ENCODE data around the gene PDE4C. TPM values are rescaled to one million over a fixed set of nuclear protein-coding genes. Genes with fewer than 3 reads are reported as not detected.

The PDE4C gene
- total and polyA plus RNA-seq, 2 donors (not counting 1 experiment from before 2014, with no cell fraction given) = 0.35 to 2.0 TPM

DNA sequence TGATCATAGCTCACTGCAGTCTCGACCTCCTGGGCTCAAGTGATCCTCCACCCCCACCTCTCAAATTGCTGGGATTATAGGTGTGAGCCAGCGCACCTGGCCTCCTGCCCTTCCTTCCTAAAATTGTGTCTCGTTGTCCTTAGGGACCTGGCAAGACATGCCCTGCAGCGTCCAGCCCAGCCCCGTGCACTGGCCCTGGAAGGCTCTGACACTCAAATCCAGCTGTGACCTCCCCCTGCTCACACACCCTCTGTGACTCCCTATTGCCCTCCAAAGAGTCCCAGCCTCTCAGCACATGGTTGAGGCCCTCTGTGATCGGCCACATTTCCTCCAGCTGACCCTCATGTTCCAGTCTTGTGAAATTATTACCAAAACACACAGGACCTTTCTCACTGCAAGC lies 28.3 kb downstream of the PDE4C start:
- Histone ChIP-seq H3K9me3 (ENCODE audit: control insufficient read depth, insufficient read depth, low read depth, low read length) (no peaks in the 10 kb centered on the region), H3K27ac (ENCODE audit: insufficient read depth, low read length) (no peak overlapping the region), H3K9ac (ENCODE audit: insufficient read depth, low read length) (no peak overlapping the region), H4K20me1 (ENCODE audit: control insufficient read depth, extremely low read depth, insufficient read depth, low read length) (no peaks in the 10 kb centered on the region), H3K27me3 (ENCODE audit: control insufficient read depth, insufficient read depth, low read length) (no peaks in the 10 kb centered on the region), H3K4me2 (ENCODE audit: extremely low read depth, insufficient read depth, low read length) (no peak overlapping the region), H3K4me1 (ENCODE audit: control insufficient read depth, extremely low read depth, insufficient read depth, low read length) (no peaks in the 10 kb centered on the region), H3K4me3 (replicated peaks in 1 of 4; ENCODE audit: control extremely low read depth in 1 of 4, insufficient read depth in 1 of 4, low read depth in 3 of 4, low read length in 4 of 4) (no peak overlapping the region), H2AFZ (ENCODE audit: low read length) (no peak overlapping the region), H3K36me3 (ENCODE audit: control insufficient read depth, insufficient read depth, low read length) (peaks cover 14% of the 10 kb centered on the region), H3K79me2 (ENCODE audit: control insufficient read depth, insufficient read depth, low read length) (peaks cover 5% of the 10 kb centered on the region)
- DNase-seq (ENCODE audit: low read depth in 2 of 2) = no peak
- TF ChIP-seq EZH2 (IDR thresholded peaks at IDR 0.05; ENCODE audit: low read length, missing control alignments) = no peak
- TF ChIP-seq, protein P1, sequence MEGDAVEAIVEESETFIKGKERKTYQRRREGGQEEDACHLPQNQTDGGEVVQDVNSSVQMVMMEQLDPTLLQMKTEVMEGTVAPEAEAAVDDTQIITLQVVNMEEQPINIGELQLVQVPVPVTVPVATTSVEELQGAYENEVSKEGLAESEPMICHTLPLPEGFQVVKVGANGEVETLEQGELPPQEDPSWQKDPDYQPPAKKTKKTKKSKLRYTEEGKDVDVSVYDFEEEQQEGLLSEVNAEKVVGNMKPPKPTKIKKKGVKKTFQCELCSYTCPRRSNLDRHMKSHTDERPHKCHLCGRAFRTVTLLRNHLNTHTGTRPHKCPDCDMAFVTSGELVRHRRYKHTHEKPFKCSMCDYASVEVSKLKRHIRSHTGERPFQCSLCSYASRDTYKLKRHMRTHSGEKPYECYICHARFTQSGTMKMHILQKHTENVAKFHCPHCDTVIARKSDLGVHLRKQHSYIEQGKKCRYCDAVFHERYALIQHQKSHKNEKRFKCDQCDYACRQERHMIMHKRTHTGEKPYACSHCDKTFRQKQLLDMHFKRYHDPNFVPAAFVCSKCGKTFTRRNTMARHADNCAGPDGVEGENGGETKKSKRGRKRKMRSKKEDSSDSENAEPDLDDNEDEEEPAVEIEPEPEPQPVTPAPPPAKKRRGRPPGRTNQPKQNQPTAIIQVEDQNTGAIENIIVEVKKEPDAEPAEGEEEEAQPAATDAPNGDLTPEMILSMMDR (conservative IDR thresholded peaks at IDR 0.05 in 1 of 2, IDR thresholded peaks at IDR 0.05 in 1 of 2; ENCODE audit: low read depth in 1 of 2, low read length in 2 of 2) = no peak

DNA sequence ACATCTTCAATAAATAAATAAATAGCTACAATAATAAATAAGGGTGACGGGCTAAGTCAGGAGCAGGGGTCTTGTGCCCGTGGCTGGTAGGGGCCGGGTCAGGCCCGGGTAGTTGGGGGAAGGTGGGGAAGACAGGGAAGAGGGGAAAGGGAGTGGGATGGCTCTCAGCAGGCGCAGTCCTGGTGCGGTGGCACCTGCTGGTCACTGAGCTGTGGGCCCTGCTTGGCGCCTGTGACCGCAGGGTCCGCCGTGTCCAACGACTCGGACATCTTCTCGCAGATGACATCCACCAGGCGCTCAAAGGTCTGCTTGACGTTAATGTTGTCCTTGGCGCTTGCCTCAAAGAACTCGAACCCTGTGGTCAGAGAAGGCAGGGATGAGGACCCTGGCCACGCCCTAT lies 28.9 kb downstream of the PDE4C start:
- Histone ChIP-seq H3K79me2 (ENCODE audit: control insufficient read depth, insufficient read depth, low read length) (peaks cover 2% of the 10 kb centered on the region), H3K4me1 (ENCODE audit: control insufficient read depth, extremely low read depth, insufficient read depth, low read length) (no peaks in the 10 kb centered on the region), H2AFZ (ENCODE audit: low read length) (no peak overlapping the region), H3K9me3 (ENCODE audit: control insufficient read depth, insufficient read depth, low read depth, low read length) (no peaks in the 10 kb centered on the region), H3K9ac (ENCODE audit: insufficient read depth, low read length) (no peak overlapping the region), H3K27ac (ENCODE audit: insufficient read depth, low read length) (no peak overlapping the region), H4K20me1 (ENCODE audit: control insufficient read depth, extremely low read depth, insufficient read depth, low read length) (no peaks in the 10 kb centered on the region), H3K36me3 (ENCODE audit: control insufficient read depth, insufficient read depth, low read length) (peaks cover 12% of the 10 kb centered on the region), H3K27me3 (ENCODE audit: control insufficient read depth, insufficient read depth, low read length) (no peaks in the 10 kb centered on the region), H3K4me3 (replicated peaks in 1 of 4; ENCODE audit: control extremely low read depth in 1 of 4, insufficient read depth in 1 of 4, low read depth in 3 of 4, low read length in 4 of 4) (no peak overlapping the region), H3K4me2 (ENCODE audit: extremely low read depth, insufficient read depth, low read length) (no peak overlapping the region)
- no peak for TF ChIP-seq EZH2 (IDR thresholded peaks at IDR 0.05; ENCODE audit: low read length, missing control alignments)
- TF ChIP-seq, protein P1 (conservative IDR thresholded peaks at IDR 0.05 in 1 of 2, IDR thresholded peaks at IDR 0.05 in 1 of 2; ENCODE audit: low read depth in 1 of 2, low read length in 2 of 2) = no peak
- DNase-seq (ENCODE audit: low read depth in 2 of 2) = no peak

DNA sequence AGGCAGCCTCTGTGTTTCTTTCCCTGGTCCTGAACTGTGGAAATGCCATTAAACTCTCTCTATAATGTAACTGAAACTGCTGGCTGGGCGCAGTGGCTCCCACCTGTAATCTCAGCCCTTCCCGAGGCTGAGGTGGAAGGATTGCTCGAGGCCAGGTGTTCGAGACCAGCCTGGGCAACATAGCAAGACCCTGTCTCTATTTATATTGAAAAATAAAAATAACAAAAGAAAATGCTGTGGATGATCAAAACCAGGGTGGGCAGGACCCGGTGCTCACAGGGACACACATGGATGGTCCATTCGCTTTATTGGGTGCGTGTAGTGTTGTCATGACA lies 29.8 kb downstream of the PDE4C start:
- no peak for DNase-seq (ENCODE audit: low read depth in 2 of 2)
- Histone ChIP-seq H3K4me1 (ENCODE audit: control insufficient read depth, extremely low read depth, insufficient read depth, low read length) (no peaks in the 10 kb centered on the region), H3K36me3 (ENCODE audit: control insufficient read depth, insufficient read depth, low read length) (peaks cover 10% of the 10 kb centered on the region), H3K4me2 (ENCODE audit: extremely low read depth, insufficient read depth, low read length) (no peak overlapping the region), H3K9ac (ENCODE audit: insufficient read depth, low read length) (no peak overlapping the region), H4K20me1 (ENCODE audit: control insufficient read depth, extremely low read depth, insufficient read depth, low read length) (no peaks in the 10 kb centered on the region), H3K79me2 (ENCODE audit: control insufficient read depth, insufficient read depth, low read length) (no peaks in the 10 kb centered on the region), H3K9me3 (ENCODE audit: control insufficient read depth, insufficient read depth, low read depth, low read length) (no peaks in the 10 kb centered on the region), H3K27me3 (ENCODE audit: control insufficient read depth, insufficient read depth, low read length) (no peaks in the 10 kb centered on the region), H2AFZ (ENCODE audit: low read length) (no peak overlapping the region), H3K27ac (ENCODE audit: insufficient read depth, low read length) (no peak overlapping the region), H3K4me3 (replicated peaks in 1 of 4; ENCODE audit: control extremely low read depth in 1 of 4, insufficient read depth in 1 of 4, low read depth in 3 of 4, low read length in 4 of 4) (no peak overlapping the region)
- TF ChIP-seq EZH2 (IDR thresholded peaks at IDR 0.05; ENCODE audit: low read length, missing control alignments) = no peak
- TF ChIP-seq, protein P1 (conservative IDR thresholded peaks at IDR 0.05 in 1 of 2, IDR thresholded peaks at IDR 0.05 in 1 of 2; ENCODE audit: low read depth in 1 of 2, low read length in 2 of 2) = no peak

Measured in fibroblast of lung (primary cell).